Small intestine (tissue), 7 donors: ENCODE results near the gene MAN1C1. TPM values are rescaled to one million over a fixed set of nuclear protein-coding genes. Genes with fewer than 3 reads are reported as not detected.

Experiments
- DNase-seq, 2 donors: peaks; one replicate each; pipeline versions ENCODE4 v3.0.0 to v3.0.0-alpha.2; 2013
- FAIRE-seq: peaks from 2 replicates; lab custom pipeline; 2012; peaks lifted over from hg19 to GRCh38; lab: Jason Lieb, UNC
- H3K27ac ChIP-seq, 3 donors: one replicate each; pipeline ENCODE4 v1.5.1; 2013; ENCODE audit warnings: low read length in 2 of 3, mild to moderate bottlenecking in 2 of 3, control low read depth in 1 of 3, inconsistent platforms in 1 of 3, low read depth in 1 of 3, moderate library complexity in 1 of 3
- H3K27me3 ChIP-seq, 3 donors: one replicate each; pipeline ENCODE4 v1.6.1; 2013; ENCODE audit warnings: low read length in 3 of 3, inconsistent platforms in 1 of 3; ENCODE audit not compliant: control insufficient read depth in 3 of 3, insufficient read depth in 3 of 3
- H3K36me3 ChIP-seq, 3 donors: one replicate each; pipeline ENCODE4 v1.6.1; 2013; ENCODE audit warnings: low read length in 3 of 3, inconsistent platforms in 1 of 3, low read depth in 1 of 3, mild to moderate bottlenecking in 1 of 3, moderate library complexity in 1 of 3; ENCODE audit not compliant: control insufficient read depth in 3 of 3, insufficient read depth in 2 of 3
- H3K4me1 ChIP-seq, 3 donors: one replicate each; pipeline ENCODE4 v1.6.1; 2013; ENCODE audit warnings: low read length in 2 of 3, inconsistent platforms in 1 of 3, low read depth in 1 of 3, mild to moderate bottlenecking in 1 of 3, moderate library complexity in 1 of 3; ENCODE audit not compliant: control insufficient read depth in 3 of 3, insufficient read depth in 2 of 3
- H3K4me3 ChIP-seq, 3 donors: one replicate each; pipeline ENCODE4 v1.5.1; 2013; ENCODE audit warnings: low read length in 3 of 3, control low read depth in 1 of 3, inconsistent platforms in 1 of 3, low read depth in 1 of 3, mild to moderate bottlenecking in 1 of 3, moderate library complexity in 1 of 3
- H3K9me3 ChIP-seq, 2 donors: one replicate each; pipeline ENCODE4 v1.6.1; 2013; ENCODE audit warnings: low read depth in 1 of 2, low read length in 1 of 2; ENCODE audit not compliant: control insufficient read depth in 2 of 2, insufficient read depth in 1 of 2
- WGBS, 3 donors: extraction: QIAGEN DNeasy Blood & Tissue Kit; methylation state at CpG; one replicate each; pipeline ENCODE4 v1.1.7; 2013; 5-methylcytosine and 5-hydroxymethylcytosine counted together
- polyA plus RNA-seq, 4 donors: library from polyadenylated mRNA; stranded (reverse) in 3 of 4; unstranded in 1 of 4; fragments of 200-250 nt in 3 of 4; fragments of 120-200 nt in 1 of 4; gene quantifications; one replicate each; pipeline versions ENCODE4 v1.2.1 to v1.2.3, GENCODE V29; 2013
- donor health status: healthy with polysubstance abuse.
- donor health status: control.
- donor health status: control.
- donor health status: Bipolar disorder and iron deficiency.
- donor health status: healthy.

Gene MAN1C1
- polyA plus RNA-seq, 4 donors, result 0.67 to 12.1 (median 3.4) TPM

GRCh38 chr1:25713961-25714360 lies 97.4 kb downstream of the MAN1C1 start:
- peaks cover 0 to 3% (median 0%) of the 10 kb centered on the region in 3 donors for H3K4me1 ChIP-seq
- H3K9me3 ChIP-seq, result peaks cover 0 to 4% of the 10 kb centered on the region in 2 donors
- H3K4me3 ChIP-seq, result no peak overlapping the region
- FAIRE-seq (no peak), DNase-seq (no peak)
- no peak overlapping the region for H3K27ac ChIP-seq
- H3K36me3 ChIP-seq, result no peaks in the 10 kb centered on the region
- H3K27me3 ChIP-seq, result peaks cover 0 to 2% (median 0%) of the 10 kb centered on the region in 3 donors
- 85 to 95% (median 91%) methylated on average over 4 of the region's 4 CpGs for whole genome bisulfite sequencing, 3 donors

- Histone ChIP-seq H3K27me3 (peaks cover 0 to 2% (median 0%) of the 10 kb centered on the region in 3 donors), H3K4me3 (no peak overlapping the region), H3K4me1 (peaks cover 0 to 3% (median 0%) of the 10 kb centered on the region in 3 donors), H3K36me3 (no peaks in the 10 kb centered on the region), H3K27ac (no peak overlapping the region), H3K9me3 (peaks cover 0 to 4% of the 10 kb centered on the region in 2 donors)
- DNase-seq (no peak), FAIRE-seq (no peak)
- WGBS, 3 donors, result 19 to 49% (median 41%) methylated on average over 2 of the region's 2 CpGs
Measured at GRCh38 chr1:25714372-25714931, 97.9 kb downstream of the MAN1C1 start.

- DNase-seq (no peak), FAIRE-seq (no peak)
- Histone ChIP-seq H3K27ac (no peak overlapping the region), H3K4me1 (peaks cover 0 to 3% (median 0%) of the 10 kb centered on the region in 3 donors), H3K9me3 (peaks cover 0 to 4% of the 10 kb centered on the region in 2 donors), H3K4me3 (no peak overlapping the region), H3K36me3 (no peaks in the 10 kb centered on the region), H3K27me3 (peaks cover 0 to 2% (median 0%) of the 10 kb centered on the region in 3 donors)
- WGBS, 3 donors, result 89 to 98% (median 95%) methylated on average over 5 of the region's 5 CpGs
Measured at GRCh38 chr1:25715888-25716287, 99.3 kb downstream of the MAN1C1 start.

GRCh38 chr1:25716320-25716719 lies 99.7 kb downstream of the MAN1C1 start:
- Histone ChIP-seq H3K27ac (no peak overlapping the region), H3K36me3 (no peaks in the 10 kb centered on the region), H3K27me3 (peaks cover 0 to 2% (median 0%) of the 10 kb centered on the region in 3 donors), H3K9me3 (peaks cover 0 to 4% of the 10 kb centered on the region in 2 donors), H3K4me3 (no peak overlapping the region), H3K4me1 (no peaks in the 10 kb centered on the region)
- FAIRE-seq, result no peak
- 93 to 96% (median 95%) methylated on average over 5 of the region's 5 CpGs for WGBS, 3 donors
- DNase-seq, result no peak

- Histone ChIP-seq H3K9me3 (peaks cover 0 to 4% of the 10 kb centered on the region in 2 donors), H3K36me3 (no peaks in the 10 kb centered on the region), H3K4me1 (no peaks in the 10 kb centered on the region), H3K27ac (no peak overlapping the region), H3K27me3 (peaks cover 0 to 2% (median 0%) of the 10 kb centered on the region in 3 donors), H3K4me3 (no peak overlapping the region)
- no peak for DNase-seq
- no peak for FAIRE-seq
- 93 to 100% (median 99%) methylated on average over 2 of the region's 2 CpGs for WGBS, 3 donors
Measured at GRCh38 chr1:25718732-25719131, 102.1 kb downstream of the MAN1C1 start.

GRCh38 chr1:25720624-25721023 lies 104.0 kb downstream of the MAN1C1 start:
- no peak for DNase-seq
- no peaks in the 10 kb centered on the region for H3K36me3 ChIP-seq
- no peak for FAIRE-seq
- no peak overlapping the region for H3K27ac ChIP-seq
- WGBS, 3 donors, result 82 to 88% (median 86%) methylated on average over 5 of the region's 5 CpGs
- H3K4me3 ChIP-seq, result no peak overlapping the region
- peaks cover 0 to 2% (median 0%) of the 10 kb centered on the region in 3 donors for H3K27me3 ChIP-seq
- H3K9me3 ChIP-seq, result peaks cover 0 to 4% of the 10 kb centered on the region in 2 donors
- H3K4me1 ChIP-seq, result no peaks in the 10 kb centered on the region

GRCh38 chr1:25723250-25723880 lies 106.8 kb downstream of the MAN1C1 start:
- Histone ChIP-seq H3K27ac (no peak overlapping the region), H3K4me1 (peaks cover 0 to 20% (median 5%) of the 10 kb centered on the region in 3 donors), H3K4me3 (no peak overlapping the region), H3K27me3 (no peaks in the 10 kb centered on the region), H3K9me3 (no peaks in the 10 kb centered on the region), H3K36me3 (no peaks in the 10 kb centered on the region)
- 80 to 83% (median 82%) methylated on average over 4 of the region's 4 CpGs for WGBS, 3 donors
- FAIRE-seq (no peak), DNase-seq (no peak)

GRCh38 chr1:25724201-25724600 lies 107.6 kb downstream of the MAN1C1 start:
- no peak overlapping the region for H3K4me3 ChIP-seq
- 84 to 92% (median 91%) methylated on average over 7 of the region's 7 CpGs for WGBS, 3 donors

More at GRCh38 chr1:25724201-25724600, 107.6 kb downstream of the MAN1C1 start:
- peaks cover 0 to 28% (median 5%) of the 10 kb centered on the region in 3 donors for H3K4me1 ChIP-seq
- no peak overlapping the region for H3K27ac ChIP-seq
- no peaks in the 10 kb centered on the region for H3K36me3 ChIP-seq
- FAIRE-seq (no peak), DNase-seq (no peak)
- no peaks in the 10 kb centered on the region for H3K27me3 ChIP-seq
- no peaks in the 10 kb centered on the region for H3K9me3 ChIP-seq
